Left renal cortex interstitium (tissue), 4 donors: ENCODE results near the gene KLHL13. TPM values are rescaled to one million over a fixed set of nuclear protein-coding genes. Genes with fewer than 3 reads are reported as not detected.
"Not testable (repeated sequence)": the region's sequence is repeated elsewhere in the genome, so short reads cannot be mapped to it uniquely, and the experiment has no call there.

Source experiments
- DNase-seq, 4 donors: peaks; one replicate each; pipeline ENCODE4 v3.0.0-alpha.2; 2013; ENCODE audit warnings: low read depth in 4 of 4, low spot score in 2 of 4, missing footprints in 1 of 4
- polyA plus RNA-seq, 4 donors: library from polyadenylated mRNA; unstranded; fragments of 120-200 nt; gene quantifications; one replicate each; pipeline ENCODE4 v1.2.1, GENCODE V29; 2013; ENCODE audit not compliant: insufficient read length in 4 of 4

Gene KLHL13, protein sequence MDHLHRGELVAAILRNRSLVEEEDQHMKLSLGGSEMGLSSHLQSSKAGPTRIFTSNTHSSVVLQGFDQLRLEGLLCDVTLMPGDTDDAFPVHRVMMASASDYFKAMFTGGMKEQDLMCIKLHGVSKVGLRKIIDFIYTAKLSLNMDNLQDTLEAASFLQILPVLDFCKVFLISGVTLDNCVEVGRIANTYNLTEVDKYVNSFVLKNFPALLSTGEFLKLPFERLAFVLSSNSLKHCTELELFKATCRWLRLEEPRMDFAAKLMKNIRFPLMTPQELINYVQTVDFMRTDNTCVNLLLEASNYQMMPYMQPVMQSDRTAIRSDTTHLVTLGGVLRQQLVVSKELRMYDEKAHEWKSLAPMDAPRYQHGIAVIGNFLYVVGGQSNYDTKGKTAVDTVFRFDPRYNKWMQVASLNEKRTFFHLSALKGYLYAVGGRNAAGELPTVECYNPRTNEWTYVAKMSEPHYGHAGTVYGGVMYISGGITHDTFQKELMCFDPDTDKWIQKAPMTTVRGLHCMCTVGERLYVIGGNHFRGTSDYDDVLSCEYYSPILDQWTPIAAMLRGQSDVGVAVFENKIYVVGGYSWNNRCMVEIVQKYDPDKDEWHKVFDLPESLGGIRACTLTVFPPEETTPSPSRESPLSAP
- 100 to 1,000 TPM in 2 of 4 donors, 10 to 100 TPM in 2; 63.3 to 116 (median 90.4) TPM for polyA plus RNA-seq

DNA sequence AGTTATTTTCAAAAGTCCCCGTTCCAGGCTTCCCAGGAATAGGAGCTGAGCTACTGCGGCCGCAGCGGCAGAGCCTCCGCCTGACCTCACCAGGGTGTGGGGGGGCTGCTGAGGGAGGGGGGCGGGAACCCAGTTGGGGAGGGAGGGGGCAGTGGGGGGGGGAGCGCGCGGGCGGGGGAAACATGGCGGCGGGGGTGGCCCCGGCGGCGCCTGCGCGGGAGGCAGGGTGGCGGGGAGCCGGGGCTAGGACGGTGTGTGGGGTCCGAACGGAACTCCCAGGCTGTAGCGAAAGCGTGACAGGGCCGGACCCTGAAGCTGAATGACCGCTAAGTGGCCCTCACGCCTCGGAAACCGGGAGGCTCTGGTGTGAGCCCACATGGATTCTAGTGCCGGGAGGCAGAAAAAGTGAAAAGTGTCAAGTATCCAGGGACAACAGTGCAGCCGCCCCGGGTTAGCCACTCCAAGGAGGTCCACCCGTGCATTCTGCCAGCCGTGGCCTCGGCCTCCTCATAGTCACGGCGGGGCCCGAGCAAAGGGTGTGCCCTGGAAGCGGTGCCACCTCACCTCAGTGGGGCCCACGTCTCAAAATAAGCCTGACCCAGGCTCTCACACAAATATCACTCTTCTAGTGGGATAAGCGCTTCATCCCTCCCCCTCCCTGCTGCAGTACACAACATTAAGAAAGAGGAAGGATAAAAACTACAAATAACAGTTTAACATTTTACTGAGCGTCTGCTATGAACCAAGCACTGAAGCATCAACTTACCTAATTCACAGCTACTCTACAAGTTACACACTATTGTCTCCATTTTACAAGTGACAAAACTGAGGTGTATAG lies at the start of gene KLHL13:
TSS of gene KLHL13 (minus strand) at position 98 of the 838 bp plus-strand sequence. CDS start 88,337 bp downstream, outside the sequence.
- DNase-seq: peak in 1 of 4 donors; percentile 45

DNA sequence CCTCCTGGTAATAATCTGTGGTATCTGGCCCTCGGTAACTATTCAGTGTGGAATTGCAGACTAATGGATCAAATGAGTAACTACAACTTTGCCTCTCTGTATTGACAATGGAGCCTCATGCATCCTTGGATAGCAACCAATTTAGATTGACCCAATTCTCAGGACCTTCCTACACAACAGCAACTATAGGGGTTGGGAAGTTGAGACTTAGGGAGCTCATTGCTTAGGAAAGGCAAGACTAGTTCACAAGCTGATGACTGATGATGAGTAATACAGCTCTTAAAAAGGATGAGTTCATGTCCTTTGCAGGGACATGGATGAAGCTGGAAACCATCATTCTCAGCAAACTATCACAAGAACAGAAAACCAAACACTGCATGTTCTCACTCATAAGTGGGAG lies 47.5 kb upstream of the KLHL13 start:
- no peak for DNase-seq

DNA sequence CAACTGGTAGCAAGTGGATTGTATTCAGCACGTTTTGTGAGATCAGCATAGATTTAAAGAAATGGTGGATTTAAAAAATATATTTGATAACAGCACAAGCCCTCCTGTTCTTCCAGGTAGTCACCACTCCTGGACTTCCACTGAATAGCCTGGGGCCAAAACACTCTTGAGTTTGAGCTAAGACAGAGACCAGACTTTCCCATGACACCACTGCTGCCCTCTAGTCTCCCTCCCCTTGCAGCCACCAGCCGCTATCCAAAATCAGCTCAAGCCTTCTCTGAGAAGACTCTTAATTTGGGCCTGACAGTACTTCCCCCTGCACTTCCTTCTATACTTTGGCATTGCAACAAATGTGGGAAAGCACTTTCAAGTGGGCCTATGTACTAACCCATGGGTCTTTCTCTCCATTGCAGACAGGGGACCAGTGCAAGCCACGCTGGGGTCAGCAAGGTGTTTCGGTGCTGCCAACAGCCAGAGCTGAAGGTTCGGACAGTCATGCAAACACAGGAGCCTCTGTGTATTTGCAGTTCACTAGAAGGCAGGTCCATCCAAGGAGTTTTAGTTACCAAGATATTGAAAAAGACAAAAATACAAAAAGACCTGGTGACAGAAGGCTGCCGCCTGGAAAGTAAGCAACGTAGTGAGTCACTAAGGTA lies 40.5 kb upstream of the KLHL13 start:
- DNase-seq: no peak

DNA sequence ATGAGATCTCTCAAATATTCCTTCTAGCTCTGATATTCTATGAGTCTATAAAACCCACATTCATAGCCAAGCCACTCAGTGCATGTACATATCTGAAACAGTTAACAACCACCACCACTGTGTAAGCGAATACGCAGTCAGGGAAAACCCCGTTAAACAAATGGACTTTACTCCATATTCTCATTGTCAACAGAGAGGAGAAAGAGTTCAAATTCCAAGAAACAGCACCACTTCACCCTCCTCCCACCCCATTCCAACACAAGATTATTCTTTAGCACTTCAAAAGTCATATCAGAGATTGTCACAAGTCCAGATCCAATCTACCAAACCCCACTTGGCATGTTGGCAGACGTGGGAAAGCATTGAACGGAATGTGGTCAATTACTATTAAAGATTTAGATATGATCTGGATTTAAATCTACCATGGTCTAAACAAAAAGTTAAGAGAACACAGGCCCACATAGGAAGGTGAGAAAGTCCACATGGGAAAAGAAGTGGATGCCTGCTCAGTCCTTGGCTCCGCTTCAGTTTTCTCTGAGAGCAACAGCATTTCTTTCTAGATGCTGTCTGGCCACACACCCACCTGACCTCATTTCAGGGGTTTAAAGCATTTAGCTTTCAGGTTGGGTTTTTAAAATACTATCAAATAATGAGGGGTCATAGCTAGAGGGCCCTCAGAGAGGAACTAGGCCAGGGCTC lies 39.8 kb upstream of the KLHL13 start:
- no peak for DNase-seq

DNA sequence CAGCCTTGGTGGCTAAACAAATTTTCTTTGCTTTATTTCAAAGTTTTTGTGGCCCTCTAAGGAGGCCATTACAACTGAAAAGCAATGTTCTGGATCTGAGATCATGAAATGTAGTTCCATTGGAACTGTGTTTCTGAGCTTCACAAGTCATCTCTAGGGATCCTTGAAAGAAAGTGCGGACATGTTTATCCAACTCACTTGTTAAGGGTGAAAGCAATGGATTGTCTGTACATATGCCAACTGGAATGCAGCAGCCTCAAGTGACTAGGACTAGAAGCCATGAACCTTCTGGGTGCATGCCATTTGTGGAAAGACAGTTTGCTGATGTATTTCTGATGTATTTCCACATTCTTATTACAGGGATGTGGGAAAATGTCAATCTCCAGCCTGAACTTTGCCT lies 36.7 kb upstream of the KLHL13 start:
- DNase-seq: no peak

DNA sequence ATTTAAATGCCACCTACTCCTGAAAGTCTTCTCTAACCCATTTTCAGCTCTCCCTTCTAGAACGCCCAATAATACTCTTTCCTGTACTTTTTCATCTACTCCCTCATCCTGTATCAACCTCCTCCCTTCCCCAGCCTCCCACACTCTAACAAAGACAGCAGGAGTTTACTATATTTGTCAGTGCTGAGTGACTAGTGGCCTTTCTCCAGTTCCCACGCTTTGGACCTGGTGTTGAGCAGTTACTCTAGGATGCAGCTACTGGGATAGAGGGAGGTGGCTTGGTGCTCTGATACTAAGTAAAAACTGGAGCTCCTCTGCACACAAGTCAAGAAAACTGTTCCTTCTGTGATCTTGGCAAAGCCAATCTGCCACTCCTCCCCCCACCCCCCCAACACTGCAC lies 36.1 kb upstream of the KLHL13 start:
- DNase-seq: no peak

DNA sequence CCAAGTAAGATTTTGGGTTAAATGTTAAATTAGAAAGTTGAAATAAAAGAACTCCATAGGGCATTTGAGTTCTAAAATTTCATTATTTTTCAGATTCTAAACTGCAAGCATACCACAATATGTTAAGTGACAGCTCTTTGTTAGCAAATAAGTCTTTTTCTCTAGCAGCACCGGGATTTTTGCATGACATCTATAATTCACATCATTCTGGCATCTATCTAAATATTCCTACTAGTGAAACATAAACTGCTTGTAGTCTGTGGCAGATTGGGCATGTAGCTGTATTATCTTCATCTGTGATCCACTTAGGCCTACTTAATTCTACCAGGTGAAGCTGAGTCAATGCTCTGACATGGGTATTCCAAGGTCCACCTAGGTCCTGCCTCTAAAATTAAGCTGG lies 32.1 kb upstream of the KLHL13 start:
- DNase-seq: no peak

DNA sequence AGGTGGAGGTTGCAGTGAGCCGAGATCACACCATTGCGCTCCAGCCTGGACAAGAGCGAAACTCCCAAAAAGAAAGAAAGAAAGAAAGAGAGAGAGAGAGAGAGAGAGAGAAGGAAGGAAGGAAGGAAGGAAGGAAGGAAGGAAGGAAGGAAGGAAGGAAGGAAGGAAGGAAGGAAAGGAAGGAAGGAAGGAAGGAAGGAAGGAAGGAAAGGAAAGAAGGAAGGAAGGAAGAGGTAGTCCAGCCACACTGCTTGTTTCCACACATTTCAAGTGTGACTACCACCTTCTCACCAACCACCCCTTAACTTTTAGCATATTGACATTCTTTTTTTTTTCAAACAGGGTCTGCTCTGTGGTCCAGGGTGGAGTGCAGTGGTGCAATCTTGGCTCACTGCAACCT lies 31.2 kb upstream of the KLHL13 start:
- not testable (repeated sequence) for DNase-seq

DNA sequence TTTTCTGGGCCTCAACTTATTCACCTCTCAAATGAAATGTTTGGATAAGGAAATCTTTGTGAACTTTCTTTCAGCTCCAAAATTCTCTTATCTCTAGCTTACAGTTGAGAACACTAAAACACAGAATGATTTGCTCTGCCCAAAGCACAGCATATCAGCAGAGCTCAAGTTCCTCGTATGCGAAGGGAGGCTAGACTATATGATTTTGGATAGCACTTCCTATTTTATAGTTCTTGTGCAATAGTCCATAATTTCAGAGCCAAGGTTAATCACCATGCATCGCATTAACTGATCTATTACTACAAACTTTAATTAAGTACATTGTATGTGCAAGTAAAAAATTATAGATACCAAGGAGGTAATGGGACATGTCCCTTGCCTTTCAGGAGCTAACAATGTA lies 27.0 kb upstream of the KLHL13 start:
- no peak for DNase-seq

DNA sequence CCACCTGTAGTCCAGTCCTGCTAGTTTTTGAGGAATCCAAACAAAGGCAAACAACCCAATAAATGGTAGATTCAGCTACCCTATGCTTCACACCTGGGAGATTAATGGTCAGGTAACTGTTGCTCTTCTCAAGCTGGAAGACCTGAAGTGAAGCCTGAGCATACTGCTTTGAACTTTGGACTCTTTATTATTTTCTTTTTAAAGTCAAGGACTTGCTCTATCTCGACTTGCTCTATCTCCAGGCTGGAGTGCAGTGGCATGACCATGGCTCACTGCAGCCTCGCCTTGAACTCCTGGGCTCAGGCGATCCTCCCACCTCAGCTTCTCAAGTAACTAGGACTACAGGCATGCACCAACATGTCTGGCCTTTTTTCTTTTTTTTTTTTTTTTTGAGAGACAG lies 14.7 kb upstream of the KLHL13 start:
- DNase-seq: no peak

DNA sequence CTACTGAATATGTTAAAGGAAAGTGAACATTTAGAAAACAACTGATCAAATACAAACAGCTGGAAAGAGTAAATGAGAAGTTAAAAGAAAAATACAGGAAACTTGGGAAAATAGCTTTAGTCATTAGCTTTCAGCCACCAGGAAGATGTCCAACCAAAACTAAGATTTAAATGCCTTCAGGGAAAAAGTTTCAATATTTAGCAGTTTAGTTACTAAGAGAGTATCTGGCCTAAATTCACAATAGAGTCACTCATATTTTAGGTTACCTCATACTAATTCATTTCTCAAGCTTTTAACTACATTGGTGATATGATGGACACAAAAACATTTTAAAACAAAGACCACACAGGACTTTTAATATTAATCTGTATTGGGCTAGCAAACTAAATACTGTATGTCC lies 13.1 kb upstream of the KLHL13 start:
- no peak for DNase-seq

DNA sequence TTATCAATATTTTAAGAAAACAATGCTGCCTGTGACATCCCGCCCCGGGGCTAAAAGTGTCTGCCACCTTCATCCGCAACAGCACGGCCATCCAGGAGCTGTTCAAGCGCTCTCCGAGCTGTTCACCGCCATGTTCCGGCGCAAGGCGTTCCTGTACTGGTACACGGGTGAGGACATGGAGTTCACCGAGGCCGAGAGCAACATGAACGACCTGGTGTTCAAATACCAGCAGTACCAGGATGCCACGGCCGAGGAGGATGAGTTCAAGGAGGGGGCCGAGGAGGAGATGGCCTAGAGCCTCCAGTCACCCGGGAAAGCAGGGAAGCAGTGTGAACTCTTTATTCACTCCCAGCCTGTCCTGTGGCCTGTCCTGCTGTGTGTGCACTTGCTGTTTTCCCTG lies 12.1 kb upstream of the KLHL13 start:
- DNase-seq: no peak

DNA sequence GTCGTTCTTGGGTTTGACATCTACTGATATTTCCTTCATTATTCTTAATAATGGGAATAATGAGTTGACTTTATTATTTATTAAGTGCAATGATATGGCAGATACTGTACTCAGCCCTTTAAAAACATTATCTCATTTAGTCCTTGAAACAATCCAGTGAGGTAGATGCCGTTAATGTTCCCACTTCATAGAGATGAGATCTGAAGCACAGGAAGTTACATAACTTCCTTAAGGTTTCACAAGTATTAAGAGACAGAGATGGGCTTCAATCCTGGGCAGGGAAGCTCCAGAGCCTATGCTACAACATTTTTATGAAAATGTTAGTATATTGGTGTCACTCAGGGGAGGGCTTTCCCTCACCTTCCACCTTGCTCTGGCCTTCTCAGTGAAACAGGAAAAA lies 9.7 kb upstream of the KLHL13 start:
- no peak for DNase-seq

DNA sequence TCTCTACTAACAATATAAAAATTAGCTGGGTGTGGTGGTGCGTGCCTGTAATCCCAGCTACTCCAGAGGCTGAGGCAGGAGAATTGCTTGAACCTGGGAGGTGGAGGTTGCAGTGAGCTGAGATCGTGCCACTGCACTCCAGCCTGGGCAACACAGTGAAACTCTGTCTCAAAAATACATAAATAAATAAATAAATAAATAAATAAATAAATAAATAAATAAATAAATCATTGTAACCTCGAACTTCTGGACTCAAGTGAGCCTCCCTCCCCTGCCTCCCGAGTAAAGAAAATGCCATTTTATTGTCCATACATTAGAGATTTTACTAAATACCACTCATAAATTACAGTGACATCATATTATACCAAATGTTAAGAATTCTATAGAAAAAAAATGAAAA lies 7.6 kb upstream of the KLHL13 start:
- not testable (repeated sequence) for DNase-seq

DNA sequence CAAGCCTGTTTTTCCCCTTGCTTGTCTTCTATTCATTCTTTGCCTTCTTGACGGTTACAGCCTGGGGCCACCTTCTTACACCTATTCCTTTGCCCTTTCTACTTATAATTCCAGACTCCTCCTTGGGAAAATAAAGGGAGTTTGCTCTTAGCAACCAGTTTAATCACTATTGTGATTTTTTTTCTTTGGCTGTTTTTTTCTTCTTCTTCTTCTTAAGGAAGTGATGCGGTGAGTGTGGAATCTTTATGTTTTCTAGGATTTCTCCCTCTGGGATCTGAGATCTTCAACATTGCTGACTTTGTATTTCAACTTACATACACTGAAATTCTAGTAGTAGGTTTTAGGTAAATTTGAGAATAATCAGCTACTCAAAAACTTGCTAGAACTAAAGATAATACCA lies 1.1 kb upstream of the KLHL13 start:
- DNase-seq: no peak

DNA sequence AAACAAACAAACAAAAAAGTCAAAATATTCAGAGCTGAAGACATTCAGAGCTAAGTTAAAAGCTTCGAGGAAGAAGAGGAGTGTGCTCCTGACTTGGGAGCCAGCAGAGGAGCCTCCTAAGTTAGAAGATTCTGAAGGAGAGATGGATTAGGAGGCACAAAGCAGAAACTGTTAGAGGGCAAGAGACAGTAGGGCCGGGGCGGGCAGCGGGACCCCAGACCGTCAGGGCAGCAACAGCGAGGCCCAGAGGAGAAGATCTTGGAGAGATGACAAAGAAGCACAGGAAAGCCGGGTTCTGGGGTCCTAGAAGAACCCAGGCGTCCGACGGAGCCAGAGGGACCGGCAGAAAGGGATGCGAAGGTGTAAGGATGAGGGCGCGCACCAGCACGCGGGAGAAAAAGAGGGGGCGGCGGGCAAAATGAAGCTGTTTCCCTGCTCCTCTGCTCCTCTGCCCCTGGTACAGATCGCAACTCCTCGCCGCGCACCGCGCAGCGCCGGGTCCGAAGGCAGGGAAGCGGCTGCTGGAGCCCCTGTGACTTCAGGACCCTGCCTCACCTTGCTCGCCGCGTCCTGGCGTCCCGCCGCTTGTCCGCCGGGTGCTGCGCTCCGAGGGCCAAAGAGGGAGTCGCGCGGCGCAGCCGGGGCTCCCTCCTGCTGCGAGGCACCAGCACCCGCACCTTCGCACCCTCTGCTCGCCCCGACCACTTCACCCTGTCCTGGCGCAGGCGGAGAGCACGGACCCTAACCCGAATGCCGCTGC lies 477 bp downstream of the KLHL13 start:
- peak in 1 of 4 donors; percentile 19 for DNase-seq

DNA sequence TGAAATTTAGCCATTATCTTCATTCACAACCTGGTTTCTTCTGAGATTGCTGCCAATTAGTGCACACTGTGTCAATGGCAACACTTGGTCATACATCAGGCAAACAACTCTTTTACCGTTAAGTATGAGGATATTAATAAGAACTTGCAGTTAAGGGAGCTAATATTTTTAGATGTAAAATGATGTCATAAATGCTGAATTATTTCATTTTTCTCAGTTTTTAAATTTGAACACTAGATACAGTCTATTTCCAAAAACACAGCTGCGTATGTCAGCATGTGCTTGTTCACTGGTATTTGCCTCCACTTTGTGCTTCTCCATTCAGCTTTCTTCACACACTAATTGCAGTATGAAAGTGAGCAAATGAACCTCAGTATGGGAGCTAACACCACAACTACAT lies 1.6 kb downstream of the KLHL13 start:
- DNase-seq: no peak

DNA sequence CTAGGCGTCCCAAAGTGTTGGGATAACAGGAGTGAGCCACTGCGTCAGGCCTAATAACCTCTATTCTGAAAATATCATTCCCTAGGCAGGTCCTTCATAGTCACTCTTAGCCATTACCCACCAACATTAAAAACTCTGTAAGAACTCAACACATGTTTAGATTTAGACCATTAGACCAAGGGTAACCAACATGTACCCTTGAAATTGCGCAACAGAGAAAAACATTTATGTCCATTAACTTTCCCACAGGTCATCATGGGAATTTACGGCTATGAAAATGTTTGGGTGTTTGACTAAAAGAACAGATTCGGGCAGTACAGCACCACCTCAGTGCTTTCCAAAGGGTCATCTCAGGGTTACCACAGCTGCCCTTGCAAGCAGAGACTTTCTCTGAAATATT lies 7.5 kb downstream of the KLHL13 start:
- DNase-seq: no peak

DNA sequence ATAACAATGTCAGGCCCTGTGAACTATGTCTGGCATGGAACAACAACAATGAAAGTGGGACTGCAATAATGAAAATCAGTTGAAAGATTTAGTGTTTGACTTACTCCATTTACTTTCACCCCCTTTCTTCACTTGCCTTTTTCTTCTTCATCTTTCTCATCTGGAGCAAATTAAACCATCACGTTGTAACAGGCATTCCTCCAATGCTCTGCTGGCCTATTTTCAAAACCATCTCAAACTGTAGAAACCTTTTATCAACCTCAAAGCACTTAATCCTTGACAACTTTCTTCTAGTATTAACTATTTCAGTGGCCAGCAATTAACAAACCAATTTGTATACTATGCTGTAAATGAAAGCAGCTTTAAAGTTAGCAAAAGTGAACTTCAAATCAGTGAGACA lies 8.3 kb downstream of the KLHL13 start:
- no peak for DNase-seq
